Choroid plexus epithelial cell (primary cell): ENCODE data around the gene KCNK1.

ENCODE experiments used
- DNase-seq: peaks from one replicate; pipeline ENCODE4 v3.0.0-alpha.2; 2010; ENCODE audit warnings: low read depth
- H3K4me3 ChIP-seq: 2 replicates; pipeline ENCODE4 v1.5.1; 2011; ENCODE audit warnings: low read depth, mild to moderate bottlenecking, control low read depth, low read length, moderate library complexity
- CTCF ChIP-seq: conservative IDR thresholded peaks from 2 replicates; pipeline ENCODE4 v1.5.1; 2011; ENCODE audit warnings: low read depth, mild to moderate bottlenecking, control low read depth, inconsistent platforms, low read length, moderate library complexity

KCNK1 gene

GRCh38 chr1:233636503-233636877 lies 22.6 kb downstream of the KCNK1 start:
- no peak overlapping the region for H3K4me3 ChIP-seq
- no peak for DNase-seq
- TF ChIP-seq CTCF = no peak

GRCh38 chr1:233638513-233638912 lies 24.6 kb downstream of the KCNK1 start:
- no peak overlapping the region for H3K4me3 ChIP-seq
- no peak for TF ChIP-seq CTCF
- DNase-seq = no peak

GRCh38 chr1:233639611-233640010 lies 25.7 kb downstream of the KCNK1 start:
- H3K4me3 ChIP-seq = no peak overlapping the region
- DNase-seq = peak; percentile 26
- no peak for TF ChIP-seq CTCF

GRCh38 chr1:233640179-233640578 lies 26.3 kb downstream of the KCNK1 start:
- H3K4me3 ChIP-seq = no peak overlapping the region
- TF ChIP-seq CTCF = no peak
- DNase-seq = no peak

- TF ChIP-seq CTCF = no peak
- H3K4me3 ChIP-seq = no peak overlapping the region
- no peak for DNase-seq
Observed at GRCh38 chr1:233641029-233641428, 27.1 kb downstream of the KCNK1 start.

- H3K4me3 ChIP-seq = no peak overlapping the region
- no peak for DNase-seq
- no peak for TF ChIP-seq CTCF
Observed at GRCh38 chr1:233647073-233647472, 33.2 kb downstream of the KCNK1 start.

- H3K4me3 ChIP-seq = no peak overlapping the region
- TF ChIP-seq CTCF = no peak
Observed at GRCh38 chr1:233647636-233648035, 33.7 kb downstream of the KCNK1 start.

More at GRCh38 chr1:233647636-233648035, 33.7 kb downstream of the KCNK1 start:
- DNase-seq = no peak
